Thyroid gland (tissue), 4 donors: ENCODE measurements around the gene SEC22C. TPM values are rescaled to one million over a fixed set of nuclear protein-coding genes. Genes with fewer than 3 reads are reported as not detected.

ENCODE experiments used
- DNase-seq, 2 donors: peaks; one replicate each; pipeline ENCODE4 v3.0.0-alpha.2; 2019
- H3K27ac ChIP-seq, 3 donors: fragments of 200-600 bp; sonication (generic); 1 replicate in 2 of 3; 2 replicates in 1 of 3; pipeline ENCODE4 v1.5.1; 2016 to 2019; ENCODE audit warnings: mild to moderate bottlenecking in 1 of 3, moderate library complexity in 1 of 3
- H3K27me3 ChIP-seq: fragments of 200-600 bp; sonication (generic); one replicate; pipeline ENCODE4 v1.5.1; 2019
- H3K36me3 ChIP-seq, 2 donors: fragments of 200-600 bp; sonication (generic); one replicate each; pipeline ENCODE4 v1.5.1; 2016 to 2019
- H3K4me1 ChIP-seq, 2 donors: fragments of 200-600 bp; sonication (generic); one replicate each; pipeline ENCODE4 v1.5.1; 2017 to 2019
- H3K4me3 ChIP-seq, 3 donors: fragments of 200-600 bp; sonication (generic); replicated peaks in 1 of 3; 1 replicate in 2 of 3; 2 replicates in 1 of 3; pipeline ENCODE4 v1.5.1; 2016; ENCODE audit warnings: mild to moderate bottlenecking in 1 of 3
- H3K9me3 ChIP-seq: fragments of 200-600 bp; sonication (generic); one replicate; pipeline ENCODE4 v1.5.1; 2017
- CTCF ChIP-seq, 6 experiments: fragments of 200-600 bp in 3 of 6; fragments of 450-650 bp in 3 of 6; sonication (generic) in 3 of 6; IDR thresholded peaks; one replicate each; pipeline ENCODE4 v1.5.1; 2016 to 2019; ENCODE audit warnings: antibody characterized with exemption in 6 of 6, mild to moderate bottlenecking in 2 of 6, inconsistent platforms in 1 of 6, moderate library complexity in 1 of 6
- POLR2A ChIP-seq, 2 donors: fragments of 450-650 bp; IDR thresholded peaks; one replicate each; pipeline ENCODE4 v1.6.1; 2017; ENCODE audit warnings: antibody characterized with exemption in 2 of 2, mild to moderate bottlenecking in 2 of 2, moderate library complexity in 1 of 2
- WGBS, 2 donors: methylation state at CpG; one replicate each; pipeline ENCODE4 v1.1.5; 2017; 5-methylcytosine and 5-hydroxymethylcytosine counted together
- intact Hi-C: fragments of 100-400 bp; cut with DNase I; formaldehyde crosslinking; loops from one replicate; pipeline ENCODE4 v1.15.1; 2023
- total RNA-seq, 4 donors: library from RNA; depleted of rRNA; stranded (reverse); fragments of >200 nt; gene quantifications; one replicate each; pipeline ENCODE4 v1.2.3, GENCODE V29; 2016

Gene SEC22C
- total RNA-seq, 4 donors from 2014 or later = 59.9 to 66.4 (median 62.7) TPM

- DNase-seq = no peak
- no peak for TF ChIP-seq CTCF (IDR thresholded peaks at IDR 0.05)
- no peak for TF ChIP-seq POLR2A (IDR thresholded peaks at IDR 0.05)
- no peaks in the 10 kb centered on the region for H3K9me3 ChIP-seq
- H3K4me1 ChIP-seq = peaks cover 9 to 18% of the 10 kb centered on the region in 2 donors
- intact Hi-C loops = no loop called here
- no peaks in the 10 kb centered on the region for H3K27me3 ChIP-seq
- no peak overlapping the region for H3K27ac ChIP-seq
- 86 to 90% methylated on average over 11 to 12 of the region's 13 CpGs for WGBS, 2 donors
- H3K4me3 ChIP-seq = no peak overlapping the region
- H3K36me3 ChIP-seq = no peaks in the 10 kb centered on the region
These were observed 82.8 kb downstream of the SEC22C start for GRCh38 chr3:42498791-42499477.

GRCh38 chr3:42498034-42498433, 83.7 kb downstream of the SEC22C start:
- Histone ChIP-seq H3K27ac (no peak overlapping the region), H3K4me1 (peaks cover 9 to 18% of the 10 kb centered on the region in 2 donors), H3K4me3 (no peak overlapping the region), H3K36me3 (no peaks in the 10 kb centered on the region), H3K27me3 (no peaks in the 10 kb centered on the region), H3K9me3 (no peaks in the 10 kb centered on the region)
- DNase-seq = no peak
- intact Hi-C loops = no loop called here
- no peak for TF ChIP-seq CTCF (IDR thresholded peaks at IDR 0.05)
- no peak for TF ChIP-seq POLR2A (IDR thresholded peaks at IDR 0.05)
- 69 to 92% methylated on average over 1 of the region's 1 CpG for WGBS, 2 donors

Other genes starting within 250 kb of the SEC22C start
- not detected for gene LYZL4, start 171.4 kb downstream of the SEC22C start, total RNA-seq
- 100 to 1,000 TPM in 1 of 4 donors, 10 to 100 TPM in 2, 1 to 10 TPM in 1; 6.3 to 117 (median 26.0) TPM for gene VIPR1, start 79.3 kb downstream of the SEC22C start, total RNA-seq
- gene SS18L2, start 8.9 kb upstream of the SEC22C start, total RNA-seq = 10 to 100 TPM; 16.0 to 54.0 (median 27.9) TPM
- gene NKTR, start 18.7 kb upstream of the SEC22C start, total RNA-seq = 100 to 1,000 TPM; 157 to 383 (median 197) TPM
- 10 to 100 TPM; 33.3 to 44.4 (median 42.0) TPM for gene ZBTB47, start 71.7 kb upstream of the SEC22C start, total RNA-seq
- not detected for gene KLHL40, start 103.6 kb upstream of the SEC22C start, total RNA-seq
- gene HHATL, start 120.8 kb upstream of the SEC22C start, total RNA-seq = 10 to 100 TPM; 15.7 to 64.1 (median 32.4) TPM
- 1 to 10 TPM; 4.0 to 7.7 (median 6.0) TPM for gene CCDC13, start 191.3 kb upstream of the SEC22C start, total RNA-seq
- gene HIGD1A, start 222.5 kb upstream of the SEC22C start, total RNA-seq = 100 to 1,000 TPM; 171 to 217 (median 211) TPM
- gene ACKR2, start 227.5 kb upstream of the SEC22C start, total RNA-seq = 10 to 100 TPM in 2 of 4 donors, 1 to 10 TPM in 2; 5.6 to 15.3 (median 10.7) TPM